OCI-LY7 (cell line): ENCODE data around the gene FHIT. TPM values are rescaled to one million over a fixed set of nuclear protein-coding genes. Genes with fewer than 3 reads are reported as not detected.
"Not testable (repeated sequence)": the region's sequence is repeated elsewhere in the genome, so short reads cannot be mapped to it uniquely, and the experiment has no call there.

Experiments
- BruUV-seq: library from RNA; stranded (reverse); fragments of 400-500 nt; replicated peaks from 2 replicates; lab custom pipeline; 2021; lab: Mats Ljungman, UMichigan
- CTCF ChIA-PET: fragments of 300-600 bp; sonication (Branson Sonifier 250); formaldehyde crosslinking; loops from one replicate; lab custom pipeline; 2022; ENCODE audit warnings: antibody characterized with exemption; ENCODE audit not compliant: unreplicated experiment; lab: Charles Lee
- POLR2A ChIA-PET: fragments of 300-600 bp; sonication (Branson Sonifier 250); formaldehyde crosslinking; loops from one replicate; lab custom pipeline; 2022; ENCODE audit warnings: antibody characterized with exemption; lab: Charles Lee
- DNase-seq: peaks from one replicate; pipeline ENCODE4 v3.0.0-alpha.2; 2015; ENCODE audit warnings: low spot score
- H2AFZ ChIP-seq: fragments of 200-600 bp; sonication (generic), shearing (Covaris generic); 2 replicates; pipeline ENCODE4 v1.6.1; 2014; ENCODE audit warnings: mild to moderate bottlenecking, antibody characterized with exemption, low read length, moderate library complexity
- H3K27ac ChIP-seq: fragments of 200-600 bp; sonication (generic); 2 replicates; pipeline ENCODE4 v1.5.1; 2014; ENCODE audit warnings: mixed run types, low read depth, mild to moderate bottlenecking, moderate library complexity, low read length, inconsistent platforms; ENCODE audit not compliant: poor library complexity, severe bottlenecking
- H3K36me3 ChIP-seq: fragments of 200-600 bp; sonication (generic); 2 replicates; pipeline ENCODE4 v1.6.1; 2014; ENCODE audit warnings: mild to moderate bottlenecking, antibody characterized with exemption, low read length, moderate library complexity, mixed read lengths; ENCODE audit not compliant: insufficient read depth
- H3K4me1 ChIP-seq: fragments of 200-600 bp; sonication (generic); 2 replicates; pipeline ENCODE4 v1.5.1; 2014; ENCODE audit warnings: mild to moderate bottlenecking, low read length; ENCODE audit not compliant: insufficient read depth, poor library complexity, severe bottlenecking
- H3K4me2 ChIP-seq: fragments of 200-600 bp; sonication (generic); 2 replicates; pipeline ENCODE4 v1.6.1; 2014; ENCODE audit warnings: mild to moderate bottlenecking, low read length
- H3K4me3 ChIP-seq: fragments of 200-600 bp; sonication (generic); 2 replicates; pipeline ENCODE4 v1.5.1; 2014; ENCODE audit warnings: mild to moderate bottlenecking, low read depth, low read length; ENCODE audit not compliant: poor library complexity, severe bottlenecking
- H3K79me2 ChIP-seq: fragments of 200-600 bp; sonication (generic); 2 replicates; pipeline ENCODE4 v1.6.1; 2016; ENCODE audit warnings: low read depth, mild to moderate bottlenecking, low read length, moderate library complexity, mixed read lengths; ENCODE audit not compliant: insufficient read depth
- H3K9me2 ChIP-seq: fragments of 200-600 bp; sonication (generic); 2 replicates; pipeline ENCODE4 v1.6.1; 2016; ENCODE audit warnings: mild to moderate bottlenecking, low read length, mixed read lengths; ENCODE audit not compliant: insufficient read depth
- H3K9me3 ChIP-seq: fragments of 200-600 bp; sonication (generic); 2 replicates; pipeline ENCODE4 v1.6.1; 2014; ENCODE audit warnings: mild to moderate bottlenecking, mixed run types, low read length, mixed read lengths
- H4K20me1 ChIP-seq: fragments of 200-600 bp; sonication (generic); 2 replicates; pipeline ENCODE4 v1.6.1; 2014; ENCODE audit warnings: mild to moderate bottlenecking, antibody characterized with exemption, low read length, moderate library complexity, mixed read lengths; ENCODE audit not compliant: insufficient read depth
- CTCF ChIP-seq: fragments of 200-600 bp; sonication (generic); conservative IDR thresholded peaks from 2 replicates; pipeline ENCODE4 v1.5.1; 2014; ENCODE audit warnings: mild to moderate bottlenecking, antibody characterized with exemption, low read length, moderate library complexity, mixed read lengths
- EZH2phosphoT487 ChIP-seq: fragments of 200-600 bp; sonication (generic); IDR thresholded peaks from 2 replicates; pipeline ENCODE4 v1.6.1; 2018; ENCODE audit warnings: low read depth, borderline replicate concordance, mild to moderate bottlenecking, mixed run types, antibody characterized with exemption, low read length, moderate library complexity, mixed read lengths
- intact Hi-C: fragments of 100-400 bp; cut with micrococcal nuclease; formaldehyde crosslinking; loops from one replicate; pipeline ENCODE4 v1.10.0; 2022; ENCODE audit not compliant: unreplicated experiment
- total RNA-seq, 2 experiments: library from RNA; depleted of rRNA in 1 of 2; stranded (reverse); fragments of >200 nt in 1 of 2; shearing (Covaris generic) in 1 of 2; gene quantifications; 2 replicates each; pipeline ENCODE4 v1.2.3, GENCODE V29; 2014 to 2022

The FHIT gene
- total RNA-seq, 2 experiments from 2014 or later = 5.0 to 10.9 TPM

- peaks cover 6% of the 10 kb centered on the region for H3K4me1 ChIP-seq
These were observed 701.4 kb downstream of the FHIT start for GRCh38 chr3:60549863-60550262.

GRCh38 chr3:60542995-60543394 lies 708.3 kb downstream of the FHIT start:
- Histone ChIP-seq H3K27ac (no peak overlapping the region), H3K36me3 (no peaks in the 10 kb centered on the region), H3K4me2 (no peak overlapping the region), H3K9me3 (no peaks in the 10 kb centered on the region), H3K4me1 (peaks cover 6% of the 10 kb centered on the region), H4K20me1 (no peaks in the 10 kb centered on the region), H3K9me2 (no peaks in the 10 kb centered on the region; the same call in 1 of the 2 replicates), H3K79me2 (no peaks in the 10 kb centered on the region), H3K4me3 (no peak overlapping the region), H2AFZ (no peak overlapping the region)
- no TSS peak for BruUV-seq
- ChIA-PET CTCF (no interaction called here), POLR2A (no interaction called here)
- no peak for DNase-seq
- TF ChIP-seq CTCF (no peak), EZH2phosphoT487 (no peak)
- intact Hi-C loops = no loop called here

More at GRCh38 chr3:60549863-60550262, 701.4 kb downstream of the FHIT start:
- BruUV-seq = no TSS peak
- no peak overlapping the region for H3K27ac ChIP-seq
- H2AFZ ChIP-seq = no peak overlapping the region
- H3K4me2 ChIP-seq = no peak overlapping the region
- intact Hi-C loops = no loop called here
- no peaks in the 10 kb centered on the region for H4K20me1 ChIP-seq
- POLR2A ChIA-PET = no interaction called here
- H3K4me3 ChIP-seq = no peak overlapping the region
- TF ChIP-seq CTCF = no peak
- no peaks in the 10 kb centered on the region for H3K79me2 ChIP-seq
- no peak for DNase-seq
- no peaks in the 10 kb centered on the region for H3K36me3 ChIP-seq
- no peaks in the 10 kb centered on the region; the same call in 1 of the 2 replicates for H3K9me2 ChIP-seq
- CTCF ChIA-PET = no interaction called here
- no peaks in the 10 kb centered on the region for H3K9me3 ChIP-seq

- CTCF ChIA-PET, intact Hi-C loops, H3K9me2 ChIP-seq, H3K36me3 ChIP-seq, H3K4me2 ChIP-seq, H3K9me3 ChIP-seq, DNase-seq, H3K79me2 ChIP-seq, H2AFZ ChIP-seq, BruUV-seq, H4K20me1 ChIP-seq, POLR2A ChIA-PET, H3K27ac ChIP-seq, H3K4me3 ChIP-seq: not testable (repeated sequence)
- H3K4me1 ChIP-seq = peaks cover 18% of the 10 kb centered on the region
These were observed 711.9 kb downstream of the FHIT start for GRCh38 chr3:60539394-60539793.
